HFF-Myc (cell line): ENCODE results near the gene WDR70.

Source experiments
- DNase-seq: peaks from one replicate; pipeline ENCODE4 v3.0.0-alpha.2; 2011; ENCODE audit warnings: low read depth; ENCODE audit errors: extremely low read depth
- H3K4me3 ChIP-seq: replicated peaks from 2 replicates; pipeline ENCODE4 v1.5.1; 2011; ENCODE audit warnings: low read depth, mild to moderate bottlenecking, control low read depth, low read length
- CTCF ChIP-seq: IDR thresholded peaks from 2 replicates; pipeline ENCODE4 v1.5.1; 2012; ENCODE audit warnings: mild to moderate bottlenecking, low read depth, low read length, control low read depth; ENCODE audit errors: missing control alignments

Gene WDR70

GRCh38 chr5:37567566-37567965, 188.4 kb downstream of the WDR70 start:
- H3K4me3 ChIP-seq = no peak overlapping the region
- TF ChIP-seq CTCF = no peak
- no peak for DNase-seq

GRCh38 chr5:37568018-37568753, 189.1 kb downstream of the WDR70 start:
- no peak for DNase-seq
- no peak overlapping the region for H3K4me3 ChIP-seq
- TF ChIP-seq CTCF = no peak

GRCh38 chr5:37568893-37569292, 189.8 kb downstream of the WDR70 start:
- TF ChIP-seq CTCF = no peak
- H3K4me3 ChIP-seq = no peak overlapping the region
- no peak for DNase-seq

GRCh38 chr5:37569466-37569865, 190.3 kb downstream of the WDR70 start:
- no peak for TF ChIP-seq CTCF

GRCh38 chr5:37570597-37570996, 191.5 kb downstream of the WDR70 start:
- H3K4me3 ChIP-seq = no peak overlapping the region
- no peak for TF ChIP-seq CTCF
- DNase-seq = no peak

More at GRCh38 chr5:37569466-37569865, 190.3 kb downstream of the WDR70 start:
- H3K4me3 ChIP-seq = no peak overlapping the region
- DNase-seq = no peak

GRCh38 chr5:37571985-37572384, 192.9 kb downstream of the WDR70 start:
- TF ChIP-seq CTCF = no peak
- H3K4me3 ChIP-seq = no peak overlapping the region
- no peak for DNase-seq
